Hematopoietic multipotent progenitor cell treated with erythropoietin and hydrocortisone succinate and interleukin-3 and kit ligand, for 15 days (in vitro differentiated cells): Measurements from ENCODE around the gene GAL3ST1.

Source experiments
- DNase-seq: peaks from one replicate; pipeline ENCODE4 v3.0.0-alpha.2; 2015; ENCODE audit warnings: low spot score

GAL3ST1 gene

DNA sequence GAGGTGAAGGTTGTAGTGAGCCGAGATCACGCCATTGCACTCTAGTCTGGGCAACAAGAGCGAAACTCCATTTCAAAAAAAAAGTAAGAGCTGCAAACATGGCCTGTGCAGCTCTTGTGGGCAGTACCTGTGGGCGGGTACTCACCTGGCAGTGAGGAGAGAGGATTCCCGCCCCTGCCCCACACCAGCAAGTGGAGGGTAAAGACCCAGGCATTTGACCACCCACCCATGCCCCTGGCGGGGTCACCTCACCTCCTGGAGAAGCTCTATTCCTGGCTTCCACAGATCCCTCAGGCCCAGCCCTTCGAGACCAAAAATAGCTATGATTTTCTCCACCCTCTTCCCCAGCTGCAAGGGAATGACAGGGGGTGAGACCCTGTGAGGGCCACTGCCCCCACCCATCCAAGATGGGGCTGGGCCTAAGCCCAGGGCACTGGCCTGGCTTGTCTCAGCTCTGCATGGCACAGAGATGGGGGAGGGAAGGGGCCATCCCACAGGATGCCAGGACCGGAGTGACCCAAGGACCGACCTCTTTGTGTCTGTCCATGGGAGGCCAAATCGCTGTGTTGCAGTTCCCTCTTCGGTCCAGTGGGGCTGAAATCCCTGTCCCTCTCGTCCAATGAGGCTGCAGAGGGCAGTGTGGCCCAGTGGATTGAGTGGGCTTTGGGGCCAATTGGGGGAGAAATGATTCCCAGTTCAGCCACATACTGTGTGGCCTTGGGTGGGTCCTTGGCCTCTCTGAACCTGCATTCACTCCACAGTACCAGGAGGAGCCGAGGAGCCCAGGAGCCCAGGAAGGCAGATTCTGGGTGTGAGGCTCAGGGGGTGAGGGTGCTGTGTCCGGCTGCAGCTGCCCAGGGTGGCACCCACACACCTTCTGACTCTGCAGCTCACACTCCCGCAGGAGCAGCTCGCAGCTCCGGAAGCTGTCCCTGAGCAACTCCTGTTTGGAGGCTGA is 42.5 kb downstream of the GAL3ST1 start:
- DNase-seq = no peak

GRCh38 chr22:30526656-30527055 is 47.8 kb downstream of the GAL3ST1 start:
- DNase-seq = no peak

GRCh38 chr22:30523646-30524489 is 50.6 kb downstream of the GAL3ST1 start:
- DNase-seq = no peak

GRCh38 chr22:30521368-30522156 is 52.9 kb downstream of the GAL3ST1 start:
- DNase-seq = no peak

DNA sequence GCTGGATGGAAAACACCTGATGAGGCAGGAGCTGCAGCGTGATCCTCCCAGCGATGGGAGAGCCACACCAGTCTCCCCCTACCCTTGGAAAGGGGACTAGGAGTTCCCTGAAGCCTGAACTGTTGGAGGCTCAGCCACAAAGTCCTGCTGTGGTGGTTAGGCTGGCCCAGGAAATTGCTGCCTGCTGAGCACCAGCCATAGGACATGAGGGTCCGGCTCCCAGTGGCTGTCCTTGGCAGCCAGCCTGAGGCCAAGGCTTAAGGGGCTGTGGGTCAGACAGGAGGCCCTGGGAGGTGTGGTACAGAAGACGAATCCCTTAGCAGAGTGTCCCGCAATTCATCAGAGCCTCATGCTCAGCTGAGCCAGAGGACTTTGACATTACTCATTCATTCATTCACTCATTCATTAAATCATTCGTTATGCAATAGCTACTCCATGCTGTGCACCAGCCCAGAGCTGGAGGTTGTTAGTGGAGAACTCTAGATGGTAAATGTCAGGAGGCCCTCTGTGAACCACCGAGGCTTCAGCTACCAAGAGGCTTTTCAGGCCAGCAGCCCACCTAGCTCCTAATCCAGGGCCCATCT is 54.5 kb downstream of the GAL3ST1 start:
- DNase-seq = no peak

GRCh38 chr22:30516731-30517130 is 57.7 kb downstream of the GAL3ST1 start:
- no peak for DNase-seq

DNA sequence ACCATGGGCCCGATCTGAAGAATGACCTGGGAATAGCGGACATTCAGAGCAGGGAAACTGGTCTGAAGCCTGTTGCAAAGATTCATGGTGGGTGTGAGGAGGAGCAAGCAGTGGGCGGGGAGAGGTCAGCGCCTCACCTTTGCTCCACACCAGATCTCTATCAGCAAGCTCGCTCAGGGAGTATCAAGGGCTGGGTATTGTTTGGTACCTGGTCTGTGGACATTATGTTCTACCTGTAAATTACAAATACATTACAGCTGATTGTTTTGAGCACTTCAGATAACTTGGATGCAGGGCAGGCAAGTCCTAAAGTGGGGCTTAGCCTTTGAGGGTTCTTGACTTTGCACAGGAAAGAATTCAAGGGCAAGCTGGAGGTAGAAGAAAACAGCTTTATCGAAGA is 58.2 kb downstream of the GAL3ST1 start:
- DNase-seq = no peak

DNA sequence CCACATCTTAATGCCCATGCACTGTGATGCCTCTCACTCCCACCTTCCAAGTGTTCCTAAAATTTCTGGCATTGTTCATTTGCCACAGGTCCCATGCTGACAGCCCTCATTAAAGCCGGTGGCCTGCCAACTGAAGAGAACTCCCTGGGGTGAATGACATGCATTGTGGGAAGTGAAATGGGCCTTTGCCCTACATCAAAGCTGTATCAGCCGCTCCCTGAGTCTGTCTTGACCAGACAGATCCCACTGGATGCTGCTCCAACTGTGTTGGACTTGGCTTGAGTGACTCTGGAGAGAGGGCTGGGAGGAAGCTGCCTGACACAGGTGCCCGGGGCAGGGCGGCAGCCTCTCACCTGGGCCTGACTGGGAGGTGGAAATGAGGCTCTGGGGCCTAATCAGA is 60.2 kb downstream of the GAL3ST1 start:
- no peak for DNase-seq

DNA sequence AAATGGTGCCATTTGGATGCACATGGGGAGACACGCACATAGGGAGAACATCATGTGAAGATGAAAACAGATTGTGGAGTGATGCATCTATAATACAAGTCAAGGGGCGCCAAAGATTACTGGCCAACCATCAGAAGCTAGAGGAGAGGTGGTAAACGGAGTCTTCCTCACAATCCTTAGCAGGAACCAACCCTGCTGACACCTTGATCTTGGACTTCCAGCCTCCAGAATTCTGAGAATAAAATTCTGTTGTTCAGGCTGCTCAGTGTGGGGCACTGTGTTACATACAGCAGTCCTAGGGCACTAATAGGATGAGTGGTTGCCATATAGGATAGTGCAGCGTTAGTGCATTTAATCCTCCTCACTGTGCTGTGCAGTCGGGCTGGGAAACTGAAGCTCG is 61.0 kb downstream of the GAL3ST1 start:
- no peak for DNase-seq

- no peak for DNase-seq
Measured at GRCh38 chr22:30511911-30512310, 62.6 kb downstream of the GAL3ST1 start.

- DNase-seq = no peak
Measured at GRCh38 chr22:30511109-30511508, 63.4 kb downstream of the GAL3ST1 start.

- DNase-seq = peak; percentile 53
Measured at GRCh38 chr22:30508216-30508615, 66.2 kb downstream of the GAL3ST1 start.

DNA sequence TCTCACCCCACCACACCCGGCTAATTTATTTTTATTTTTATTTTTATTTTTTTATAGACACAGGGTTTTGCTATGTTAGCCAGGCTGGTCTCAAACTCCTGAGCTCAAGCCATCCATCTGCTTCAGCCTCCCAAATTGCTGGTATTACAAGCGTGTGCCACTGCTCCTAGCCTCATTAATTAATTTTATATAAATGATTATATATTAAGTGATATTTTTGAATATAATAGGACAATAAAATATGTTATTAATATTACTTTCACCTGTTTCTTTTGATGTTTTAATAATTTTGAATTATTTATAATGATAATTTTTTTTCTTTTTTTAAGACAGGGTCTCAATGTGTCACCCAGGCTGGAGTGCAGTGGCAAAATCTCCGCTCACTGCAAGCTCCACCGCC is 66.8 kb downstream of the GAL3ST1 start:
- DNase-seq = no peak

- DNase-seq = peak; percentile 92
Measured at GRCh38 chr22:30506507-30506968, 67.9 kb downstream of the GAL3ST1 start.
